Upper lobe of left lung (tissue), 4 donors: ENCODE measurements around the gene SAA4.

Experiments
- POLR2A ChIP-seq, 4 donors: fragments of 450-650 bp; IDR thresholded peaks; one replicate each; pipeline ENCODE4 v1.5.1; 2016 to 2017; ENCODE audit warnings: antibody characterized with exemption in 4 of 4, mild to moderate bottlenecking in 2 of 4
- TF ChIP-seq, protein P1 (sequence below), 6 experiments: fragments of 450-650 bp in 4 of 6; fragments of 200-600 bp in 2 of 6; sonication (generic) in 2 of 6; IDR thresholded peaks; one replicate each; pipeline ENCODE4 v1.5.1; 2016 to 2019; ENCODE audit warnings: antibody characterized with exemption in 6 of 6

DNA sequence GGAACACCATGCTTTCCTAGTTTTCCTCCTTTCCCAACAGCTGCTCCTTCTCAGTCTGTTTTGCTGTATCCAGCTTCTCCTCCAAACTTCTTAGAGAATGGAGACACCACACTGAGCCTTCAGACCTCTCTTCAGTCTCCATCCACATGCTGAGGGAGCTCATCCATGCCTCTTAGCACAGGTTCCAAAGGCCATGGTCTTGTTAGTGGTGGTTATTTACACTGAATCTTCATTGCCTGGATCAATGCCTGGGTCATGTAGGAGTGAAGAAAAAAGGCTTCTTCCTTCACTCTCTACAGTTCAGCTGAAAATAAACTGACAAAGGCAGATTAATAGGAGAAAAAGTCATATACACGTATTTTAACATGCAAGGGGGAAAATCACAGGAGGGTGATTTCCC lies 3.1 kb upstream of the SAA4 start:
- no peak for TF ChIP-seq POLR2A (IDR thresholded peaks at IDR 0.05)
- TF ChIP-seq, protein P1, sequence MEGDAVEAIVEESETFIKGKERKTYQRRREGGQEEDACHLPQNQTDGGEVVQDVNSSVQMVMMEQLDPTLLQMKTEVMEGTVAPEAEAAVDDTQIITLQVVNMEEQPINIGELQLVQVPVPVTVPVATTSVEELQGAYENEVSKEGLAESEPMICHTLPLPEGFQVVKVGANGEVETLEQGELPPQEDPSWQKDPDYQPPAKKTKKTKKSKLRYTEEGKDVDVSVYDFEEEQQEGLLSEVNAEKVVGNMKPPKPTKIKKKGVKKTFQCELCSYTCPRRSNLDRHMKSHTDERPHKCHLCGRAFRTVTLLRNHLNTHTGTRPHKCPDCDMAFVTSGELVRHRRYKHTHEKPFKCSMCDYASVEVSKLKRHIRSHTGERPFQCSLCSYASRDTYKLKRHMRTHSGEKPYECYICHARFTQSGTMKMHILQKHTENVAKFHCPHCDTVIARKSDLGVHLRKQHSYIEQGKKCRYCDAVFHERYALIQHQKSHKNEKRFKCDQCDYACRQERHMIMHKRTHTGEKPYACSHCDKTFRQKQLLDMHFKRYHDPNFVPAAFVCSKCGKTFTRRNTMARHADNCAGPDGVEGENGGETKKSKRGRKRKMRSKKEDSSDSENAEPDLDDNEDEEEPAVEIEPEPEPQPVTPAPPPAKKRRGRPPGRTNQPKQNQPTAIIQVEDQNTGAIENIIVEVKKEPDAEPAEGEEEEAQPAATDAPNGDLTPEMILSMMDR (IDR thresholded peaks at IDR 0.05): no peak
